ENCODE data around the gene TENT4B.

TENT4B gene

GRCh38 chr16:50207652-50208051 lies 54.5 kb downstream of the TENT4B start:
- CTCF ChIA-PET = interaction anchor here (4.5 to 6.1 kb wide), 4 partner anchors 9 to 185 kb away, joined by 25 to 186 read pairs (median 137); partner anchors contain the start of genes CNEP1R1 and HEATR3
- DNase-seq (ENCODE audit: extremely low spot score) = no peak
- no peak for TF ChIP-seq CTCF (IDR thresholded peaks at IDR 0.05; ENCODE audit: control extremely low read depth, extremely low read depth, low read depth, missing control alignments)
- POLR2A ChIA-PET = no interaction called here

GRCh38 chr16:50208460-50208931 lies 55.4 kb downstream of the TENT4B start:
- ChIA-PET CTCF (interaction anchor here (0.6 to 6.1 kb wide), 11 partner anchors 10 to 598 kb away, joined by 3 to 186 read pairs (median 20); partner anchors contain the start of genes CNEP1R1 and HEATR3), POLR2A (no interaction called here)
- DNase-seq (ENCODE audit: extremely low spot score) = no peak
- TF ChIP-seq CTCF (IDR thresholded peaks at IDR 0.05; ENCODE audit: control extremely low read depth, extremely low read depth, low read depth, missing control alignments) = no peak

- TF ChIP-seq CTCF (IDR thresholded peaks at IDR 0.05; ENCODE audit: control extremely low read depth, extremely low read depth, low read depth, missing control alignments) = no peak
- POLR2A ChIA-PET = interaction anchor here (1.1 kb wide), 1 partner anchor 184 kb away, joined by 4 read pairs; the partner anchor contains the start of gene CNEP1R1
- CTCF ChIA-PET = interaction anchor here (0.8 to 7.8 kb wide), 70 partner anchors 8 to 602 kb away, joined by 3 to 186 read pairs (median 6); partner anchors contain the start of genes ADCY7, BRD7, CNEP1R1 and HEATR3
- no peak for DNase-seq (ENCODE audit: extremely low spot score)
Measured at GRCh38 chr16:50209546-50210265, 56.6 kb downstream of the TENT4B start.

GRCh38 chr16:50210266-50211038 lies 57.3 kb downstream of the TENT4B start:
- CTCF ChIA-PET = interaction anchor here (0.8 to 7.8 kb wide), 79 partner anchors 11 to 601 kb away, joined by 3 to 186 read pairs (median 5); partner anchors contain the start of genes ADCY7, BRD7, CNEP1R1 and HEATR3
- POLR2A ChIA-PET = interaction anchor here (0.5 to 1.1 kb wide), 2 partner anchors 158 to 185 kb away, joined by 4 to 6 read pairs; partner anchors contain the start of genes BRD7 and CNEP1R1

GRCh38 chr16:50213939-50214519 lies 60.9 kb downstream of the TENT4B start:
- POLR2A ChIA-PET = no interaction called here
- DNase-seq (ENCODE audit: extremely low spot score) = peak; percentile 56
- peak; percentile 60 for TF ChIP-seq CTCF (IDR thresholded peaks at IDR 0.05; ENCODE audit: control extremely low read depth, extremely low read depth, low read depth, missing control alignments)
- CTCF ChIA-PET = interaction anchor here (0.6 to 7.8 kb wide), 17 partner anchors 15 to 593 kb away, joined by 3 to 79 read pairs (median 3); partner anchors contain the start of gene CNEP1R1

More at GRCh38 chr16:50210266-50211038, 57.3 kb downstream of the TENT4B start:
- peak; percentile 79 for TF ChIP-seq CTCF (IDR thresholded peaks at IDR 0.05; ENCODE audit: control extremely low read depth, extremely low read depth, low read depth, missing control alignments)
- DNase-seq (ENCODE audit: extremely low spot score) = peak; percentile 70

- no peak for TF ChIP-seq CTCF (IDR thresholded peaks at IDR 0.05; ENCODE audit: control extremely low read depth, extremely low read depth, low read depth, missing control alignments)
- no peak for DNase-seq (ENCODE audit: extremely low spot score)
- POLR2A ChIA-PET = no interaction called here
- CTCF ChIA-PET = interaction anchor here (1.0 to 7.8 kb wide), 4 partner anchors 141 to 450 kb away, joined by 3 to 79 read pairs (median 4); partner anchors contain the start of gene CNEP1R1
Measured at GRCh38 chr16:50215680-50216079, 62.6 kb downstream of the TENT4B start.

All from GM10248 (cell line).